ENCODE data around the gene ARID1B. TPM values are rescaled to one million over a fixed set of nuclear protein-coding genes. Genes with fewer than 3 reads are reported as not detected.
A peak's percentile ranks its signal among the peaks of the same experiment; 100 is the strongest.

ARID1B gene
- total and polyA plus RNA-seq, 9 of the 15 experiments (the other 6 are each of a cell fraction or from before 2014, with no cell fraction given), result 12.5 to 50.5 (median 25.8) TPM

DNA sequence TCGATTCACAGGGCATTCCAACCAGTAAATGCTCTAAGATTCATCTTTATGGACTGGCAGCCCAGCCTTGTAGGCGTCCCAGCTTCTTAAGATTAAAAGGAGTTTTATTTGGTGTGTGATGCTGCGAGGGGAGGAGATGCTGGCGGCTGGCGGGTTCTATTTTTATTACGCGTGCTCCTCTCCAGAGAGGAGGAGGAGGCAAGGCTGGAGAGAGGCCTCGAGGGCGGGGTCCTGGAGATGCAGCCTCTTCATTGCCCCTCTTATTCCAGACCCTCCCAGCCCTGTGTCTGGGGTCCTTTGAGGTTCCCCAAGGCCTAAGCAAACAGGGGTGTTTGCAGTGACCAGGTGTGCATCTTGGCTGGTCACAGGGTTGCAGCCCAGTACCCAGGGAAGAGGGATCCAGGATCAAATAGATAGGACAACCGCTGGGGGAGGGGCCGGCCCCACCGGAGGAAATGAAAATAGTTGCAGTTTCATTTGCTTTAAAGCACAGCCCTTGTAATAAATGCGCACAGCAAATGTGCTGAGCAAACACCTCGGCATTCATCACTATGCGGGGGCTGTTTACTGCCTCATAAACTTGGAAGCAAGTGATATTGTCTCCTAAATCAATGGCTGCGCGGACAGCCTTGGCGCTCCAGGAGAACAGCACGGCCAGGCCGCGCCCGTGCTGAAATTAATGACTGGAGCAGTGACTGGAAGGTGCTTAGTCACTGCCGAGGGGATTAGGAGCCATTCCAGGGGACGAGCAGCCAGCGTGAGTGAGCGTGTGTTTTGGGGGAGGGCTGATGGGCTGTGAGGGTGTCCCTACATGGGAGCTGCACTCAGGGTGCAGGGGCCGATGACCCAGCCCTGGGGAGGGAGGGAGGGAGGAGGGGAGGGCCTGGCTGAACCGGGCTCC lies 463.1 kb downstream of the ARID1B start (continued):
- TF ChIP-seq THRA (IDR thresholded peaks at IDR 0.05) (no peak), MAFK (IDR thresholded peaks at IDR 0.05; ENCODE audit: low read length) (peak; percentile 74), FOXM1 (IDR thresholded peaks at IDR 0.05; ENCODE audit: low read depth) (0 out of 2 replicates have a peak, but pooled peaks have one; percentile 12), FOXM1 (CRISPR knock-in tag; IDR thresholded peaks at IDR 0.05; ENCODE audit: low read depth) (no peak), CBX3 (IDR thresholded peaks at IDR 0.05; ENCODE audit: borderline replicate concordance in 1 of 2, low read length in 2 of 2) (no peak), ELF2 (CRISPR knock-in tag; IDR thresholded peaks at IDR 0.05) (no peak), MEF2A (IDR thresholded peaks at IDR 0.05; ENCODE audit: control insufficient read depth, low read depth, low read length) (no peak)
- TF ChIP-seq, protein P1, sequence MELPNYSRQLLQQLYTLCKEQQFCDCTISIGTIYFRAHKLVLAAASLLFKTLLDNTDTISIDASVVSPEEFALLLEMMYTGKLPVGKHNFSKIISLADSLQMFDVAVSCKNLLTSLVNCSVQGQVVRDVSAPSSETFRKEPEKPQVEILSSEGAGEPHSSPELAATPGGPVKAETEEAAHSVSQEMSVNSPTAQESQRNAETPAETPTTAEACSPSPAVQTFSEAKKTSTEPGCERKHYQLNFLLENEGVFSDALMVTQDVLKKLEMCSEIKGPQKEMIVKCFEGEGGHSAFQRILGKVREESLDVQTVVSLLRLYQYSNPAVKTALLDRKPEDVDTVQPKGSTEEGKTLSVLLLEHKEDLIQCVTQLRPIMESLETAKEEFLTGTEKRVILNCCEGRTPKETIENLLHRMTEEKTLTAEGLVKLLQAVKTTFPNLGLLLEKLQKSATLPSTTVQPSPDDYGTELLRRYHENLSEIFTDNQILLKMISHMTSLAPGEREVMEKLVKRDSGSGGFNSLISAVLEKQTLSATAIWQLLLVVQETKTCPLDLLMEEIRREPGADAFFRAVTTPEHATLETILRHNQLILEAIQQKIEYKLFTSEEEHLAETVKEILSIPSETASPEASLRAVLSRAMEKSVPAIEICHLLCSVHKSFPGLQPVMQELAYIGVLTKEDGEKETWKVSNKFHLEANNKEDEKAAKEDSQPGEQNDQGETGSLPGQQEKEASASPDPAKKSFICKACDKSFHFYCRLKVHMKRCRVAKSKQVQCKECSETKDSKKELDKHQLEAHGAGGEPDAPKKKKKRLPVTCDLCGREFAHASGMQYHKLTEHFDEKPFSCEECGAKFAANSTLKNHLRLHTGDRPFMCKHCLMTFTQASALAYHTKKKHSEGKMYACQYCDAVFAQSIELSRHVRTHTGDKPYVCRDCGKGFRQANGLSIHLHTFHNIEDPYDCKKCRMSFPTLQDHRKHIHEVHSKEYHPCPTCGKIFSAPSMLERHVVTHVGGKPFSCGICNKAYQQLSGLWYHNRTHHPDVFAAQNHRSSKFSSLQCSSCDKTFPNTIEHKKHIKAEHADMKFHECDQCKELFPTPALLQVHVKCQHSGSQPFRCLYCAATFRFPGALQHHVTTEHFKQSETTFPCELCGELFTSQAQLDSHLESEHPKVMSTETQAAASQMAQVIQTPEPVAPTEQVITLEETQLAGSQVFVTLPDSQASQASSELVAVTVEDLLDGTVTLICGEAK (IDR thresholded peaks at IDR 0.05), result 0 out of 2 replicates have a peak, but pooled peaks have one; percentile 15
- TF ChIP-seq, protein P1 (CRISPR knock-in tag; IDR thresholded peaks at IDR 0.05), result no peak
